Keratinocyte (primary cell): Measurements from ENCODE around the gene HOXB7. TPM values are rescaled to one million over a fixed set of nuclear protein-coding genes. Genes with fewer than 3 reads are reported as not detected.

Experiments used
- DNase-seq: peaks from one replicate; pipeline ENCODE4 v3.0.0-alpha.2; 2011; ENCODE audit warnings: low read depth, missing footprints, low spot score
- FAIRE-seq: peaks from 2 replicates; lab custom pipeline; 2011; peaks lifted over from hg19 to GRCh38; lab: Jason Lieb, UNC
- H2AFZ ChIP-seq: 2 replicates; pipeline ENCODE4 v1.6.0; 2012; ENCODE audit warnings: low read length, control low read depth, inconsistent platforms; ENCODE audit not compliant: control insufficient read depth
- H3K27ac ChIP-seq: 2 replicates; pipeline ENCODE4 v1.5.1; 2011; ENCODE audit warnings: low read length; ENCODE audit not compliant: control insufficient read depth, insufficient read depth
- H3K27me3 ChIP-seq: 3 replicates; pipeline ENCODE4 v1.6.0; 2011; ENCODE audit warnings: low read length; ENCODE audit not compliant: control insufficient read depth, insufficient read depth; ENCODE audit errors: extremely low read depth
- H3K36me3 ChIP-seq, 2 experiments: 2 replicates in 1 of 2; 3 replicates in 1 of 2; pipeline ENCODE4 v1.5.1; 2011; ENCODE audit warnings: low read length in 2 of 2, mild to moderate bottlenecking in 1 of 2; ENCODE audit not compliant: control insufficient read depth in 2 of 2, insufficient read depth in 2 of 2; ENCODE audit errors: extremely low read depth in 1 of 2
- H3K4me1 ChIP-seq: 3 replicates; pipeline ENCODE4 v1.5.1; 2011; ENCODE audit warnings: low read length; ENCODE audit not compliant: control insufficient read depth, insufficient read depth; ENCODE audit errors: extremely low read depth
- H3K4me2 ChIP-seq: 3 replicates; pipeline ENCODE4 v1.6.0; 2011; ENCODE audit warnings: low read depth, low read length; ENCODE audit not compliant: control insufficient read depth, insufficient read depth; ENCODE audit errors: extremely low read depth
- H3K4me3 ChIP-seq, 3 experiments: fragments of 200-600 bp in 1 of 3; sonication (generic) in 1 of 3; 2 replicates in 2 of 3; 3 replicates in 1 of 3; pipeline ENCODE4 v1.5.1; 2011 to 2016; ENCODE audit warnings: low read length in 3 of 3, mild to moderate bottlenecking in 3 of 3, control low read depth in 2 of 3, inconsistent platforms in 1 of 3, low read depth in 1 of 3, mixed read lengths in 1 of 3, mixed run types in 1 of 3, moderate library complexity in 1 of 3; ENCODE audit not compliant: control insufficient read depth in 2 of 3, insufficient read depth in 2 of 3; ENCODE audit errors: extremely low read depth in 1 of 3
- H3K79me2 ChIP-seq: 2 replicates; pipeline ENCODE4 v1.6.0; 2012; ENCODE audit warnings: low read length; ENCODE audit not compliant: control insufficient read depth, insufficient read depth
- H3K9ac ChIP-seq: 3 replicates; pipeline ENCODE4 v1.6.0; 2011; ENCODE audit warnings: low read length; ENCODE audit not compliant: control insufficient read depth, insufficient read depth; ENCODE audit errors: extremely low read depth
- H3K9me1 ChIP-seq: 3 replicates; pipeline ENCODE4 v1.6.0; 2011; ENCODE audit warnings: low read length; ENCODE audit not compliant: control insufficient read depth, insufficient read depth; ENCODE audit errors: extremely low read depth
- H3K9me3 ChIP-seq: 2 replicates; pipeline ENCODE4 v1.5.1; 2012; ENCODE audit warnings: low read depth, low read length; ENCODE audit not compliant: control insufficient read depth
- H4K20me1 ChIP-seq: 3 replicates; pipeline ENCODE4 v1.6.0; 2011; ENCODE audit warnings: low read length; ENCODE audit not compliant: control insufficient read depth, insufficient read depth; ENCODE audit errors: extremely low read depth
- CTCF ChIP-seq, 3 experiments: IDR thresholded peaks in 1 of 3; conservative IDR thresholded peaks in 1 of 3; optimal IDR thresholded peaks in 1 of 3; 2 replicates in 2 of 3; 3 replicates in 1 of 3; pipeline versions ENCODE3 to v1.5.1; 2011; ENCODE audit warnings: low read length in 3 of 3, mild to moderate bottlenecking in 3 of 3, moderate library complexity in 2 of 3, control low read depth in 1 of 3, inconsistent platforms in 1 of 3; ENCODE audit not compliant: insufficient read depth in 2 of 3; ENCODE audit errors: extremely low read depth in 1 of 3
- EZH2 ChIP-seq: IDR thresholded peaks from one replicate; pipeline ENCODE4 v1.6.1; 2012; ENCODE audit warnings: inconsistent platforms, mild to moderate bottlenecking, low read length, moderate library complexity
- dilution Hi-C: fragments of 300-500 bp; cut with MboI; formaldehyde crosslinking; loops from one replicate; pipeline ENCODE4 v1.7.0; 2020; ENCODE audit warnings: low sequenced_read_pairs; ENCODE audit not compliant: extremely low pct_ligation_motif_present
- polyA plus RNA-seq, 5 experiments: library from polyadenylated mRNA; depleted of rRNA in 3 of 5; stranded (reverse) in 3 of 5; stranded (forward) in 1 of 5; unstranded in 1 of 5; fragments of >200 nt; gene quantifications; 1 replicate in 1 of 5; 2 replicates in 3 of 5; 3 replicates in 1 of 5; pipeline versions ENCODE4 v1.2.1 to v1.2.3, GENCODE V29; 2011 to 2012; ENCODE audit warnings: missing spikeins in 2 of 5, low read depth in 1 of 5, low replicate concordance in 1 of 5

The HOXB7 gene
- polyA plus RNA-seq, 1 donor (not counting 4 experiments of a cell fraction or from before 2014, with no cell fraction given), result 1.0 TPM

GRCh38 chr17:48623583-48623982 is 12.8 kb upstream of the HOXB7 start:
- Histone ChIP-seq H3K9me1 (no peaks in the 10 kb centered on the region), H3K27ac (no peak overlapping the region), H3K79me2 (no peaks in the 10 kb centered on the region), H4K20me1 (no peaks in the 10 kb centered on the region), H3K36me3 (no peaks in the 10 kb centered on the region), H2AFZ (no peak overlapping the region), H3K27me3 (peaks cover 100% of the 10 kb centered on the region), H3K4me2 (no peak overlapping the region), H3K4me1 (peaks cover 3% of the 10 kb centered on the region), H3K9me3 (no peaks in the 10 kb centered on the region), H3K9ac (no peak overlapping the region), H3K4me3 (no peak overlapping the region)
- dilution Hi-C loops, result no loop called here
- no peak for TF ChIP-seq CTCF (optimal IDR thresholded peaks at IDR 0.05 in 1 of 3, IDR thresholded peaks at IDR 0.05 in 1 of 3, conservative IDR thresholded peaks at IDR 0.05 in 1 of 3; ENCODE audit: extremely low read depth in 1 of 3, insufficient read depth in 2 of 3, low read length in 3 of 3)
- TF ChIP-seq EZH2, result no peak
- FAIRE-seq, result no peak
- DNase-seq, result no peak

DNA sequence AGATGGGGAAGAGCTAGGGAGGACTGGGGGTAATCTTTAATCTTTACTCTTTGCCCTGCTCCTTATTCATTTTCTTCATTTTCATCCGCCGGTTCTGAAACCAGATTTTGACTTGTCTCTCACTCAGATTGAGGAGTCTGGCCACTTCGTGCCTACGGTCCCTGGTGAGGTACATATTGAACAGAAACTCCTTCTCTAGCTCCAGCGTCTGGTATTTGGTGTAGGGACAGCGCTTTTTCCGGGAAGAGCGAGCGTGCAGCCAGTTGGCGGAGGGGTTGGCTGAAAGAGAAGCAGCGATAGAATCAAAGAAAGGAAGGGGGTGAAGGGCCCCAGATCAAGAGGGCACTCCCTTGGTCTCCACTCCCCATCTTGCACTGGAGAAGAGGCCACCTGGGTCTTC is 12.0 kb upstream of the HOXB7 start:
- Histone ChIP-seq H3K4me3 (no peak overlapping the region), H3K4me2 (no peak overlapping the region), H3K36me3 (no peaks in the 10 kb centered on the region), H3K9me3 (no peaks in the 10 kb centered on the region), H2AFZ (no peak overlapping the region), H3K9ac (no peak overlapping the region), H3K4me1 (peaks cover 3% of the 10 kb centered on the region), H3K9me1 (no peaks in the 10 kb centered on the region), H4K20me1 (no peaks in the 10 kb centered on the region), H3K27me3 (peaks cover 100% of the 10 kb centered on the region), H3K27ac (no peak overlapping the region), H3K79me2 (no peaks in the 10 kb centered on the region)
- TF ChIP-seq EZH2 (peak; percentile 10), CTCF (optimal IDR thresholded peaks at IDR 0.05 in 1 of 3, IDR thresholded peaks at IDR 0.05 in 1 of 3, conservative IDR thresholded peaks at IDR 0.05 in 1 of 3; ENCODE audit: extremely low read depth in 1 of 3, insufficient read depth in 2 of 3, low read length in 3 of 3) (no peak)
- FAIRE-seq (no peak), DNase-seq (no peak)
- dilution Hi-C loops, result no loop called here
